Measurements from ENCODE around the gene MICALL2. TPM values are rescaled to one million over a fixed set of nuclear protein-coding genes. Genes with fewer than 3 reads are reported as not detected.

MICALL2 gene
- total RNA-seq, 6 experiments from 2014 or later = 8.2 to 23.8 (median 13.6) TPM

DNA sequence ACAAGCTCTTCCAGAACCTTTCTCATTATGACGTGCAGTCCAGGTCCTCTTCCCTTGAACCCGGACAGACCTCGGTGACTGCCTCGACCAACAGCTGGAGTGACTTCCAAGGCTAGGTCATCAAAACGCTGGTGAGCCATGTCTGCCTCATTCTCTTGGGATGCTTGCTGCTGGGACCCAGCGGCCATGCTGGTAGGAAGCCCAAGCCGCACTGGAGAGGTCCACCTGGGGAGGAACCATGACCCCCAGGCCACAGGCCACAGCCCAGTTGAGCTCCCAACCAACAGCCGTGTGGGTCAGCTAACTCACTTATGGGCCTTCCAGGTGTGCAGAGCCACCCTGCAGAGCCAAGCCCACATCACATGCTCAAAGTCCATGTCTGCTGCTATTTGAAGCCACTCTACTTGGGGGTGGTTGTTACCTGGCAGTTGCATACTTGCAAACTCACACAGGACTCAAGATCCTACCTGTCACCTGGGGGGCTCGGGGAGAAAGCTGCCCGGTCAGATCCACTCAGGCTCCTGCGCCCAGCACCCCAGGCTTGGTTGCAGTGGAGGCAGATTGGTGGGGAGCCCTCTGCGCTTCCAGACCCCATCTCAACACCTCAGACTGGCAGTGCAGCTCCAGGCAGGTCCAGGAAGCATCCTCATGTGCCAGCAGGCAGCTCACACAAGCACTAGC is 57.0 kb downstream of the MICALL2 start:
- TF ChIP-seq, protein P1, sequence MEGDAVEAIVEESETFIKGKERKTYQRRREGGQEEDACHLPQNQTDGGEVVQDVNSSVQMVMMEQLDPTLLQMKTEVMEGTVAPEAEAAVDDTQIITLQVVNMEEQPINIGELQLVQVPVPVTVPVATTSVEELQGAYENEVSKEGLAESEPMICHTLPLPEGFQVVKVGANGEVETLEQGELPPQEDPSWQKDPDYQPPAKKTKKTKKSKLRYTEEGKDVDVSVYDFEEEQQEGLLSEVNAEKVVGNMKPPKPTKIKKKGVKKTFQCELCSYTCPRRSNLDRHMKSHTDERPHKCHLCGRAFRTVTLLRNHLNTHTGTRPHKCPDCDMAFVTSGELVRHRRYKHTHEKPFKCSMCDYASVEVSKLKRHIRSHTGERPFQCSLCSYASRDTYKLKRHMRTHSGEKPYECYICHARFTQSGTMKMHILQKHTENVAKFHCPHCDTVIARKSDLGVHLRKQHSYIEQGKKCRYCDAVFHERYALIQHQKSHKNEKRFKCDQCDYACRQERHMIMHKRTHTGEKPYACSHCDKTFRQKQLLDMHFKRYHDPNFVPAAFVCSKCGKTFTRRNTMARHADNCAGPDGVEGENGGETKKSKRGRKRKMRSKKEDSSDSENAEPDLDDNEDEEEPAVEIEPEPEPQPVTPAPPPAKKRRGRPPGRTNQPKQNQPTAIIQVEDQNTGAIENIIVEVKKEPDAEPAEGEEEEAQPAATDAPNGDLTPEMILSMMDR (IDR thresholded peaks at IDR 0.05) = no peak
- TF ChIP-seq POLR2A (IDR thresholded peaks at IDR 0.05) = no peak
- ATAC-seq (no peak), DNase-seq (no peak)
- no peaks in the 10 kb centered on the region for H3K9me3 ChIP-seq
- H3K27me3 ChIP-seq = peaks cover 0 to under 1% of the 10 kb centered on the region in 2 donors
- H3K4me3 ChIP-seq = no peak overlapping the region
- WGBS (ENCODE audit: insufficient coverage, low coverage, low lambda C conversion rate, missing lambda C conversion rate) = 80% methylated on average over 1 of the region's 12 CpGs
- intact Hi-C loops (cut with DNase I) = loop anchor here in 1 of 2 donors (10.0 kb wide), 1 partner anchor 187 kb away; no protein-coding TSS in a partner anchor
- no peaks in the 10 kb centered on the region for H3K36me3 ChIP-seq
- no peaks in the 10 kb centered on the region for H3K4me1 ChIP-seq
- no peak overlapping the region for H3K27ac ChIP-seq

DNA sequence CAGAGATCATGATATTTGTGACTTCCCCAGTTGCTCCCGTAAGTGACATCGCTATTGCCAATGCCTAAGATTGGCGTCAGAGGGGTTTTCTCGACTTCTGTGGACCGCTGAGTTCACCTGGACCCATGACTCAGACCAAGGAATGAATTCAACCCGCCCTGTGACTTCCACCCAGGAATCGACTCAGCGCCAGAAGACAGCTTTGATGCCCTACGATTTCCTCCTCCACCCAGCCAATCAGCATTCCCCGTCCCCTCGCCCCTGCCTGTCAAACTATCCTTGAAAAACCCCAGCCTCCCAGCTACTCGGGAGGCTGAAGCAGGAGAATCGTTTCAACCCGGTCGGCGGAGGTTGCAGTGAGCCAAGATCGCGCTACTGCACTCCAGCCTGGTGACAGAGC is 58.3 kb downstream of the MICALL2 start:
- 43% methylated on average over 7 of the region's 18 CpGs for WGBS (ENCODE audit: insufficient coverage, low coverage, low lambda C conversion rate, missing lambda C conversion rate)
- intact Hi-C loops (cut with DNase I) = loop anchor here in 1 of 2 donors (10.0 kb wide), 1 partner anchor 186 kb away; no protein-coding TSS in a partner anchor
- TF ChIP-seq, protein P1 (IDR thresholded peaks at IDR 0.05) = no peak
- no peak for TF ChIP-seq POLR2A (IDR thresholded peaks at IDR 0.05)
- DNase-seq (no peak), ATAC-seq (no peak)
- Histone ChIP-seq H3K27ac (no peak overlapping the region), H3K36me3 (no peaks in the 10 kb centered on the region), H3K9me3 (no peaks in the 10 kb centered on the region), H3K4me3 (no peak overlapping the region), H3K4me1 (no peaks in the 10 kb centered on the region), H3K27me3 (no peaks in the 10 kb centered on the region)

DNA sequence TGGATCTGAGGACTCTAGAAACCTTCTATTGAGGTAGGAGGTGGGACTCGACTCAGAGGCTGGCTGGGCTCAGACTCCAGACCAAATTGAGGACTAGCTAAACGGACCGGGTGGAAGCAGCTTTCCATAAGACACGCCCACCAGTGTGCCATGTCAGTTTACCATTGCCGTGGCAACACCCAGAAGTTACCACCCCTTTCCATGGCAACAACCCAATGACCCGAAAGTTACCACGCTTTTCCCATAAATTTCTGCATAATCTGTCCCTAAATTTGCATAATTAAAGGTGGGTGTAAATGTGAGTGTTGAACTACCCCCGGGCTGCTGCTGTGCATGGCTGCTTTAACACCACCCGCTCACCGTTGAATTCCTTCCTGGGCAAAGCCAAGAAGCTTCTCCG is 58.9 kb downstream of the MICALL2 start:
- no peak for TF ChIP-seq POLR2A (IDR thresholded peaks at IDR 0.05)
- TF ChIP-seq, protein P1 (IDR thresholded peaks at IDR 0.05) = no peak
- no peak overlapping the region for H3K4me3 ChIP-seq
- no peaks in the 10 kb centered on the region for H3K9me3 ChIP-seq
- no peaks in the 10 kb centered on the region for H3K36me3 ChIP-seq
- 43% methylated on average over 9 of the region's 11 CpGs for WGBS (ENCODE audit: insufficient coverage, low coverage, low lambda C conversion rate, missing lambda C conversion rate)
- H3K27ac ChIP-seq = no peak overlapping the region
- intact Hi-C loops (cut with DNase I) = loop anchor here in 1 of 2 donors (10.0 kb wide), 1 partner anchor 186 kb away; no protein-coding TSS in a partner anchor
- ATAC-seq (no peak), DNase-seq (no peak)
- no peaks in the 10 kb centered on the region for H3K4me1 ChIP-seq
- H3K27me3 ChIP-seq = no peaks in the 10 kb centered on the region

DNA sequence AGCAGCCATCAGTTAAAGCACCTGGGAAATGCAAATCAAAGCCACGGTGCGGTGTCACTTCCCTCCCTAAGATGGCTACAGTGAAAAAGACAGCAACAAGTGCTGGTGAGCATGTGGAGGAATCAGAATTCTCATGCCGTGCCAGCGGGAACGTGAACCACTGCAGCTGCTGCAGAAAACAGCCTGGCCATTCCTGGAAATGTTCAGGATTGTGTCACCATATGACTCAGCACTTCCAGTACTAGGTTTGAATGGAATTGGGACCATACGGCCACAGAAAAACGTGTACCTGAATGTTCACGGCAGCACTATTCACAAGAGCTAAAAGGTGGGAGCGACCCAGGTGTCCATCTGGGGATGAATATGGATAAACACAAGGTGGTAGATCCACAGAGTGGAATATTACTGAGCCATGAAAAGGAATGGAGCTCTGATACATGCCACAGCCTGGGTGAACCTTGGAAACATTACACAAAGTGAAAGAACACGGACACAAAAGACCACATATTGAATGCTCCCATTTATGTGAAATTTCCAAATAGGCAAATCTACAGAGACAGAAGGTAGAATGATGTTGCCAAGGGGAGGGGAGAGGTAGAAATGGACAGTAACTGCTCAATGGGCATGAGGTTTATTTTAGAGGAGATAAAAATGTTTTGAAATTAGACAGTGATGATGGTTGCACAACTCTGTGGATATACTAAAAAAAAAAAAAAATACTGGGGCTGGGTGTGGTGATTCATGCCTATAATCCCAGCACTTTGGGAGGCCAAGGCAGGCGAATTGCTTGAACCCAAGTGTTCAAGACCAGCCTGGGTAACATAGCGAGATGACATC is 61.6 kb downstream of the MICALL2 start:
- WGBS (ENCODE audit: insufficient coverage, low coverage, low lambda C conversion rate, missing lambda C conversion rate) = 68% methylated on average over 11 of the region's 12 CpGs
- H3K9me3 ChIP-seq = no peaks in the 10 kb centered on the region
- ATAC-seq (no peak), DNase-seq (no peak)
- H3K4me1 ChIP-seq = no peaks in the 10 kb centered on the region
- H3K27ac ChIP-seq = no peak overlapping the region
- no peaks in the 10 kb centered on the region for H3K27me3 ChIP-seq
- intact Hi-C loops (cut with DNase I) = no loop called here
- TF ChIP-seq, protein P1 (IDR thresholded peaks at IDR 0.05) = no peak
- TF ChIP-seq POLR2A (IDR thresholded peaks at IDR 0.05) = no peak
- no peaks in the 10 kb centered on the region for H3K36me3 ChIP-seq
- no peak overlapping the region for H3K4me3 ChIP-seq

Measured in right lobe of liver (tissue), 6 donors.